OCI-LY1 (cell line): ENCODE measurements around the gene ZNF670.

Source experiments
- H2AFZ ChIP-seq: fragments of 200-600 bp; sonication (generic), shearing (Covaris generic); 2 replicates; pipeline ENCODE4 v1.6.0; 2014; ENCODE audit warnings: antibody characterized with exemption, mild to moderate bottlenecking, low read length
- H3F3A ChIP-seq: fragments of 200-600 bp; sonication (generic), shearing (Covaris generic); 2 replicates; pipeline ENCODE4 v1.6.0; 2014; ENCODE audit warnings: mild to moderate bottlenecking, antibody characterized with exemption, low read length, moderate library complexity; ENCODE audit not compliant: insufficient read depth
- H3K27ac ChIP-seq: fragments of 200-600 bp; sonication (generic); 2 replicates; pipeline ENCODE4 v1.5.1; 2014; ENCODE audit warnings: low read length, mixed run types, mild to moderate bottlenecking, low read depth; ENCODE audit not compliant: poor library complexity, severe bottlenecking
- H3K27me3 ChIP-seq: fragments of 200-600 bp; sonication (generic); 2 replicates; pipeline ENCODE4 v1.6.0; 2014; ENCODE audit warnings: antibody characterized with exemption, mild to moderate bottlenecking, low read length, moderate library complexity; ENCODE audit not compliant: insufficient read depth
- H3K36me3 ChIP-seq: fragments of 200-600 bp; sonication (generic); 2 replicates; pipeline ENCODE4 v1.6.1; 2014; ENCODE audit warnings: mild to moderate bottlenecking, antibody characterized with exemption, low read length, moderate library complexity, mixed read lengths; ENCODE audit not compliant: insufficient read depth
- H3K4me1 ChIP-seq: fragments of 200-600 bp; sonication (generic); 2 replicates; pipeline ENCODE4 v1.5.1; 2014; ENCODE audit warnings: mild to moderate bottlenecking, low read length, moderate library complexity; ENCODE audit not compliant: insufficient read depth, severe bottlenecking
- H3K4me2 ChIP-seq: fragments of 200-600 bp; sonication (generic), shearing (Covaris generic); 2 replicates; pipeline ENCODE4 v1.6.1; 2014; ENCODE audit warnings: low read length
- H3K4me3 ChIP-seq: fragments of 200-600 bp; sonication (generic); 2 replicates; pipeline ENCODE4 v1.5.1; 2014; ENCODE audit warnings: low read length, low read depth, mild to moderate bottlenecking, mixed read lengths; ENCODE audit not compliant: poor library complexity, severe bottlenecking
- H3K79me2 ChIP-seq: fragments of 200-600 bp; shearing (Covaris generic); 2 replicates; pipeline ENCODE4 v1.6.1; 2016; ENCODE audit warnings: mixed run types, low read length, mixed read lengths; ENCODE audit not compliant: insufficient read depth
- H3K9ac ChIP-seq: fragments of 200-600 bp; sonication (generic), shearing (Covaris generic); 2 replicates; pipeline ENCODE4 v1.6.1; 2014; ENCODE audit warnings: mild to moderate bottlenecking, low read length, mixed read lengths
- H3K9me2 ChIP-seq: fragments of 200-600 bp; sonication (generic), shearing (Covaris generic); 2 replicates; pipeline ENCODE4 v1.6.1; 2014; ENCODE audit warnings: low read depth, mild to moderate bottlenecking, low read length, mixed read lengths
- H3K9me3 ChIP-seq: fragments of 200-600 bp; shearing (Covaris generic); 2 replicates; pipeline ENCODE4 v1.6.1; 2014; ENCODE audit warnings: low read length, mixed read lengths
- H4K20me1 ChIP-seq: fragments of 200-600 bp; sonication (generic), shearing (Covaris generic); 2 replicates; pipeline ENCODE4 v1.6.0; 2016; ENCODE audit warnings: mild to moderate bottlenecking, low read length; ENCODE audit not compliant: insufficient read depth
- EZH2 ChIP-seq: fragments of 200-600 bp; sonication (generic), shearing (Covaris generic); IDR thresholded peaks from 2 replicates; pipeline ENCODE4 v1.8.0; 2017; ENCODE audit warnings: borderline replicate concordance, mixed run types, mild to moderate bottlenecking, antibody characterized with exemption, low read length, moderate library complexity, mixed read lengths
- TF ChIP-seq, protein P1 (sequence below): fragments of 200-600 bp; sonication (generic), shearing (Covaris generic); IDR thresholded peaks from 2 replicates; pipeline ENCODE4 v1.5.1; 2017; ENCODE audit warnings: mild to moderate bottlenecking, antibody characterized with exemption, low read length, moderate library complexity, mixed read lengths

ZNF670 gene

GRCh38 chr1:247115545-247115944, 36.9 kb upstream of the ZNF670 start:
- TF ChIP-seq EZH2: no peak
- TF ChIP-seq, protein P1, sequence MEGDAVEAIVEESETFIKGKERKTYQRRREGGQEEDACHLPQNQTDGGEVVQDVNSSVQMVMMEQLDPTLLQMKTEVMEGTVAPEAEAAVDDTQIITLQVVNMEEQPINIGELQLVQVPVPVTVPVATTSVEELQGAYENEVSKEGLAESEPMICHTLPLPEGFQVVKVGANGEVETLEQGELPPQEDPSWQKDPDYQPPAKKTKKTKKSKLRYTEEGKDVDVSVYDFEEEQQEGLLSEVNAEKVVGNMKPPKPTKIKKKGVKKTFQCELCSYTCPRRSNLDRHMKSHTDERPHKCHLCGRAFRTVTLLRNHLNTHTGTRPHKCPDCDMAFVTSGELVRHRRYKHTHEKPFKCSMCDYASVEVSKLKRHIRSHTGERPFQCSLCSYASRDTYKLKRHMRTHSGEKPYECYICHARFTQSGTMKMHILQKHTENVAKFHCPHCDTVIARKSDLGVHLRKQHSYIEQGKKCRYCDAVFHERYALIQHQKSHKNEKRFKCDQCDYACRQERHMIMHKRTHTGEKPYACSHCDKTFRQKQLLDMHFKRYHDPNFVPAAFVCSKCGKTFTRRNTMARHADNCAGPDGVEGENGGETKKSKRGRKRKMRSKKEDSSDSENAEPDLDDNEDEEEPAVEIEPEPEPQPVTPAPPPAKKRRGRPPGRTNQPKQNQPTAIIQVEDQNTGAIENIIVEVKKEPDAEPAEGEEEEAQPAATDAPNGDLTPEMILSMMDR: no peak
- no peak overlapping the region for H3K4me3 ChIP-seq
- H4K20me1 ChIP-seq: no peaks in the 10 kb centered on the region
- H3K4me1 ChIP-seq: no peaks in the 10 kb centered on the region
- no peaks in the 10 kb centered on the region for H3K79me2 ChIP-seq
- no peak overlapping the region for H3K27ac ChIP-seq
- H3K4me2 ChIP-seq: no peak overlapping the region
- H3K9me2 ChIP-seq: no peaks in the 10 kb centered on the region
- no peaks in the 10 kb centered on the region for H3K27me3 ChIP-seq
- H2AFZ ChIP-seq: no peak overlapping the region
- no peaks in the 10 kb centered on the region for H3F3A ChIP-seq
- no peaks in the 10 kb centered on the region for H3K9me3 ChIP-seq
- H3K36me3 ChIP-seq: no peaks in the 10 kb centered on the region
- no peak overlapping the region for H3K9ac ChIP-seq

DNA sequence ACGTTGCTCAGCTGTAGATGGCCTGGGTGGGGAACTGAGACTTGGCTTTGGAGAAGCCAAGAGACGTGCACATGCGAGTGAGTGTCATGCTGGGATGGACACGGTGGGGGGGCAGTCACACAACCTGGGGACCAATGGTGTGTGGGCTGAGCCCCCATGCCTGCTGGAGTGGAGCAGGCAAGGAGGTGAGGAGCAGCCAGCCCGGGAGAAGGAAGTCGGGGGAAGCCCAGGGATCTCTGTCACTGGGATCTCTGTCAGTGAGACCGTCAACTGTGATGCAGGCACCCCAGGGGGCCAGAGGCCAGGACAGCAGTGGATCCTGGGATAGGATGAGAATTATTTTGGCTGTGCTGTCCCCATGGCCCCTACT, 36.5 kb upstream of the ZNF670 start:
- H3K27me3 ChIP-seq: no peaks in the 10 kb centered on the region
- no peaks in the 10 kb centered on the region for H3K79me2 ChIP-seq

GRCh38 chr1:247114351-247115140, 35.9 kb upstream of the ZNF670 start:
- no peak overlapping the region for H3K4me3 ChIP-seq
- H3K36me3 ChIP-seq: no peaks in the 10 kb centered on the region
- TF ChIP-seq, protein P1: no peak
- TF ChIP-seq EZH2: no peak

More for the DNA sequence above, 36.5 kb upstream of the ZNF670 start:
- H3K9me2 ChIP-seq: no peaks in the 10 kb centered on the region
- no peak overlapping the region for H3K4me2 ChIP-seq
- H2AFZ ChIP-seq: no peak overlapping the region
- H4K20me1 ChIP-seq: no peaks in the 10 kb centered on the region
- H3K36me3 ChIP-seq: no peaks in the 10 kb centered on the region
- no peaks in the 10 kb centered on the region for H3F3A ChIP-seq
- no peak overlapping the region for H3K27ac ChIP-seq
- no peaks in the 10 kb centered on the region for H3K4me1 ChIP-seq
- H3K9ac ChIP-seq: no peak overlapping the region
- TF ChIP-seq, protein P1: no peak
- TF ChIP-seq EZH2: no peak
- no peaks in the 10 kb centered on the region for H3K9me3 ChIP-seq
- no peak overlapping the region for H3K4me3 ChIP-seq

More at GRCh38 chr1:247114351-247115140, 35.9 kb upstream of the ZNF670 start:
- H3K4me1 ChIP-seq: no peaks in the 10 kb centered on the region
- H2AFZ ChIP-seq: no peak overlapping the region
- H3K79me2 ChIP-seq: no peaks in the 10 kb centered on the region
- no peaks in the 10 kb centered on the region for H3K27me3 ChIP-seq
- no peaks in the 10 kb centered on the region for H3K9me3 ChIP-seq
- no peaks in the 10 kb centered on the region for H3F3A ChIP-seq
- H4K20me1 ChIP-seq: no peaks in the 10 kb centered on the region
- no peak overlapping the region for H3K4me2 ChIP-seq
- H3K9me2 ChIP-seq: no peaks in the 10 kb centered on the region
- H3K27ac ChIP-seq: no peak overlapping the region
- no peak overlapping the region for H3K9ac ChIP-seq
